Muscle of leg (tissue), 11 donors: ENCODE measurements around the gene ZNF683. TPM values are rescaled to one million over a fixed set of nuclear protein-coding genes. Genes with fewer than 3 reads are reported as not detected.

Experiments used
- DNase-seq: peaks from one replicate; pipeline ENCODE4 v3.0.0; 2013
- H3K27ac ChIP-seq: one replicate; pipeline ENCODE4 v1.5.1; 2013; ENCODE audit warnings: mild to moderate bottlenecking, low read length, control low read depth
- H3K27me3 ChIP-seq: one replicate; pipeline ENCODE4 v1.6.1; 2013; ENCODE audit warnings: low read length; ENCODE audit not compliant: control insufficient read depth, insufficient read depth
- H3K36me3 ChIP-seq: one replicate; pipeline ENCODE4 v1.6.1; 2013; ENCODE audit warnings: low read length; ENCODE audit not compliant: control insufficient read depth, insufficient read depth
- H3K4me1 ChIP-seq: one replicate; pipeline ENCODE4 v1.6.1; 2013; ENCODE audit warnings: low read length; ENCODE audit not compliant: control insufficient read depth, insufficient read depth
- H3K4me3 ChIP-seq: one replicate; pipeline ENCODE4 v1.5.1; 2013; ENCODE audit warnings: low read length, control low read depth
- H3K9me3 ChIP-seq: replicated peaks from 2 replicates; pipeline ENCODE4 v1.6.1; 2013; ENCODE audit warnings: low read depth, low read length; ENCODE audit not compliant: control insufficient read depth
- whole genome bisulfite sequencing: methylation state at CpG from one replicate; pipeline ENCODE4 v1.1.5; 2013; ENCODE audit warnings: missing lambda C conversion rate; ENCODE audit not compliant: insufficient coverage; 5-methylcytosine and 5-hydroxymethylcytosine counted together
- polyA plus RNA-seq, 8 donors: library from polyadenylated mRNA; unstranded; fragments of 120-200 nt; gene quantifications; one replicate each; pipeline versions ENCODE4 v1.2.1 to v1.2.3, GENCODE V29; 2013; ENCODE audit warnings: inconsistent platforms in 1 of 8, low replicate concordance in 1 of 8; ENCODE audit not compliant: insufficient read length in 8 of 8, insufficient read depth in 1 of 8
- total RNA-seq: library from RNA; stranded (reverse); fragments of 120-200 nt; gene quantifications from one replicate; pipeline ENCODE4 v1.2.4, GENCODE V29; 2013

ZNF683 gene
- total and polyA plus RNA-seq, 9 donors = not detected

DNA sequence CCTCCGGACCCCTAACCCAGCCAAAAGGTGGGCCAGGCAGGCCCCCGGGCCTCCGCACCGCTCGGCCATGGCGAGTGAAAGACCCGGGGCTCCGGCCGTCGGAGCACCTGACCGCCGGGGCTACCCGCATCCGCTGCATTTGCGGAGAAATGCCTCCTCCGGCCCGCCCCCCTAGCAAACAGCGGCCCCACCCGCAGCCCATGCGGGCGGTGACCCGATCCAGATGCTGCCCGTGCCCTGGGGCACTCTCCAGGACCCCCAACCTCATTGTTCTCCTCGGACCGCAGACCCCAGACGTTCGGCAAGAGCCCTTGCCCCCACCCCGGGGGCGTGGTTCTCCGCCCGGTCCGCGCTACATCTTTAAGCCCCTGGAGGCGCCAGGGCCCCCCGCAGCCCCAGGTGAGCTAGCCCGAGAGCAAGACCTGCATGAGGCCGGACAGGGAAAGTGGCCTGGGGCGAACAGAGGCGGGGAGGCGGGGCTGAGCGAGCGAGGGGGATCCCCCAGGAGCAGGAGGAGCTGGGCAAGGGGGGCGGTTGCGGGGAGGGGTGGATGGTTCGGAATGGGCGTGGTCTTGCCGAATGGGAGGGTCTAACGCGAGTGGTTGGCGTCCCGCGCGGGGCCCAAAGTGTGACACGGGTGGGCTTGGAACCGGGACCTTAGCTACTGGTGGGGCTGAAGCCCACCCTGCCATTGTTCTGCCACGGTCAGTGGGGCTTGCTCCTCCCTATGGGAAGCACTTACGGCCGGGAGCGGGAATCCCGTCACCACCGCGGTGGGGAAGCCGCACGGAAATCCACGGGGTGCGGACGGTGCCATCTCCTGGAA is 12.4 kb downstream of the ZNF683 start:
- Histone ChIP-seq H3K36me3 (no peaks in the 10 kb centered on the region), H3K27me3 (peaks cover 72% of the 10 kb centered on the region), H3K4me3 (no peak overlapping the region), H3K4me1 (peaks cover 12% of the 10 kb centered on the region), H3K9me3 (no peaks in the 10 kb centered on the region), H3K27ac (no peak overlapping the region)
- WGBS = 3% methylated on average over 59 of the region's 67 CpGs
- DNase-seq = no peak

DNA sequence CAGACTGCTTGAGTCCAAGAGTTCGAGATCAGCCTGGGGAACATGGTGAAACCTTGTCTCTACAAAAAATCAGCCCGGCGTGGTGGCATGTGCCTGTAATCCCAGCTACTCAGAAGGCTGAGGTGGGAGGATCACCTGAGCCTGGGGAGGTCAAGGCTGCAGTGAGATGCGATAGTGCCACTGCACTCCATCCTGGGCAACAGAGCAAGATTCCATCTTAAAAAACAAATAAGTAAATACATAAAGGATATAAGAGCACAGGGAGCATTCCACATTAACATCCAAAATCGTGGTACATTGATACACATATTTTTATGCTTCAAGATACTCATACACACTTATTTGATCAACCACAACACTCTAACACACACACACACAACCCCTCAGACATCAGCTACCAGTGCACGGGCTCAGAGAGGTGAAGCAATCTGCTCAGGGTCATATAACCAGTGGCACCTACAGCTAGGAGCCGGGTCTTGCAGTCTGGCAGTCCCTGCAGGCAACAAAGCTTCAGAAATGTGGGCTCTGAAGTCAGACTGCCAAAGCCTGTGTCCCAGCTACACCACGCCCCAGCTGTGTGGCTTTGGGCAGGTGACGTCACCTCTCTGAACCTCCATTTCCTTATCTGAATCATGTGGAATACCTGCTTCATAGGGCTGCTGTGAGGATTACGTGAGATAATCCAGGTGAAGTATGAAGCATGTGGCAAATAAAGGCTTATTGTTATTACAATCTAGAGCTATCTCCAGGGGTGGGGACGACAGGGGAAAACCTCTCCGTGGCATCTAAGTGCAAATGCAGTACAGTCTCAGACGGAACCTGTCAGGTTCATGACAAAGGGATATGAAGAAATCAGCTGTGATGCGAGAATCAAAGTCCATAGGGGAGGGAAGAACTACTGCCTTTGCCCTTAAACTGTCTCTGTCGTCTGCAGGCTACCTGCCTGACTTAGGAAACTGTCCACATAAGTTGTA is 13.9 kb downstream of the ZNF683 start:
- Histone ChIP-seq H3K9me3 (no peaks in the 10 kb centered on the region), H3K4me1 (peaks cover 12% of the 10 kb centered on the region), H3K27me3 (peaks cover 65% of the 10 kb centered on the region), H3K4me3 (no peak overlapping the region), H3K36me3 (no peaks in the 10 kb centered on the region), H3K27ac (no peak overlapping the region)
- WGBS = 55% methylated on average over 10 of the region's 15 CpGs
- no peak for DNase-seq

DNA sequence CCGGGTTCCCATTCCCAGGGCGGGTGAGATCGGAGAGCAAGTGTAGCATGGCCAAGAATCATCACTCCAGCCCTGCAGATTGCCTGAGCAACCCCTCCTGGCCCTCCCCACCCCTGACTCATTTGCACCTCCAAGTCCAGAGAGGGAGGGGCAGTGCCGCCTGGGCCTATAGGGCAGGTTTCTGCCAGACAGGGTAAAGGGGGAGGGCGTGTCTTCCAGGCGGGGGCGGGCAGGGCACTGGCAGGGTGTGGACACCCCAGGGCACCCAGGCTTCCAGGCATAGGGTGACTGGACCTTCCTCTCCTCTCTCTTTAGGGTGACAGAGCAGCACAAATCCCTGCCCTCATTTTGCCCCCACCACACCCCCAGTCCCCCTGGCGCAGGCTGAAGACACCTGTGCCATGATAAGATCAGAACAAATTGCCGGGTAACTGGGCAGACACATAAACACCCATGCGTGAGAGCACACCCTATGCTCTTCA is 15.4 kb downstream of the ZNF683 start:
- H3K27me3 ChIP-seq = peaks cover 63% of the 10 kb centered on the region
- no peaks in the 10 kb centered on the region for H3K9me3 ChIP-seq
- 93% methylated on average over 3 of the region's 10 CpGs for WGBS

DNA sequence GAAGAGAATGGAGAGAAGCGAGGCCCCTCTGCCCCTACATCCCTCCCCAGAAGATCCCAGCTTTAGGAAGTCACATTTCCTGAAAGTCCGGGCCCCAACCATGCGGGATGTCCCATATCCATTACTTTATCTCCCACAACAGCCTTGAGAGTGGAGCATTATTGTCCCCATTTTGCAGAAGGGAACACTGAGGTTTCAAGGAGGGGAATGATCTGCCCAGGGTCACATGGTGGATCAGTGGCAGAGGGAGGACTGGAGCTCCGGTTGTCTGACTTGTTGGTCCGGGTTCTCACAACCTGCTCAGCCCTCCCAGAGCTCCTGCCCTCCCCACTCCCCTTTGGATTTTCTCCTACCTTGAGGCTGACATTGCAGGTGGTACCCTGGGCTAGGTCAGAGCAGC is 16.4 kb downstream of the ZNF683 start:
- no CpG with 5 or more reads among the region's 5 CpGs for WGBS
- peaks cover 54% of the 10 kb centered on the region for H3K27me3 ChIP-seq
- no peak overlapping the region for H3K4me3 ChIP-seq
- DNase-seq = no peak
- H3K36me3 ChIP-seq = no peaks in the 10 kb centered on the region
- no peaks in the 10 kb centered on the region for H3K9me3 ChIP-seq
- H3K4me1 ChIP-seq = peaks cover 12% of the 10 kb centered on the region
- no peak overlapping the region for H3K27ac ChIP-seq

More for the DNA sequence above, 15.4 kb downstream of the ZNF683 start:
- Histone ChIP-seq H3K36me3 (no peaks in the 10 kb centered on the region), H3K4me3 (no peak overlapping the region), H3K27ac (no peak overlapping the region), H3K4me1 (peaks cover 12% of the 10 kb centered on the region)
- no peak for DNase-seq

DNA sequence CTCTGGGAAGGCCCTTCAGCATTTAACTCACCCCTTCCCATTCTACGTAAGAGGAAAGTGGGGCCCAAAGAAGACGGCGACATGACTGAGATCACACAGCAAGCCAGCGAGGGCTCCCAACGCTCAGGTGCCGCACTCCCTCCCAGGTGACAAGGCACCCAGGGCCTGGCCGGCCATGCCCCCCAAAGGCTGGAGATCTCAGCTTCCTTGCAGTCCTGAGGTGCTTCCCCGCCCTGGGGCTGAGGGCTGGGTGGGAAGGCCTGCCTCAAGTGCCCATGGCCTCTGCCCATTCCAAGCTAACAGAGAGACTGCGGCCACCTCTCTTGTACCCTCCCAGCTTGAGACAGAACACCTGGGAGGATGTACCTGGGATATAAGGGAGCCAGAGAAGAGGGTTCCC is 17.6 kb downstream of the ZNF683 start:
- H3K4me3 ChIP-seq = no peak overlapping the region
- H3K4me1 ChIP-seq = peaks cover 3% of the 10 kb centered on the region

GRCh38 chr1:26353976-26354820 is 18.4 kb downstream of the ZNF683 start, which contains the start of gene CRYBG2:
CRYBG2 (minus strand) TSS chr1:26354130; CDS start chr1:26346657, 7,473 bp downstream.
- no peaks in the 10 kb centered on the region for H3K9me3 ChIP-seq
- H3K4me3 ChIP-seq = no peak within 1 kb of the TSS
- no peak within 1 kb of the TSS for H3K27ac ChIP-seq
- WGBS = 67% methylated on average over 11 of the region's 21 CpGs
- no peak for DNase-seq
- H3K36me3 ChIP-seq = no peaks in the 10 kb centered on the region
- peaks cover 34% of the 10 kb centered on the region for H3K27me3 ChIP-seq
- no peaks in the 10 kb centered on the region for H3K4me1 ChIP-seq

More for the DNA sequence above, 17.6 kb downstream of the ZNF683 start:
- WGBS = 100% methylated on average over 1 of the region's 9 CpGs
- Histone ChIP-seq H3K27ac (no peak overlapping the region), H3K27me3 (peaks cover 42% of the 10 kb centered on the region), H3K36me3 (no peaks in the 10 kb centered on the region), H3K9me3 (no peaks in the 10 kb centered on the region)
- no peak for DNase-seq

- Histone ChIP-seq H3K9me3 (no peaks in the 10 kb centered on the region), H3K36me3 (no peaks in the 10 kb centered on the region), H3K27me3 (peaks cover 26% of the 10 kb centered on the region), H3K4me3 (no peak overlapping the region), H3K4me1 (no peaks in the 10 kb centered on the region), H3K27ac (no peak overlapping the region)
- no peak for DNase-seq
- 40% methylated on average over 2 of the region's 4 CpGs for WGBS
Observed at GRCh38 chr1:26353210-26353859, 19.2 kb downstream of the ZNF683 start.

GRCh38 chr1:26352338-26352679 is 20.2 kb downstream of the ZNF683 start:
- Histone ChIP-seq H3K4me1 (no peaks in the 10 kb centered on the region), H3K4me3 (no peak overlapping the region), H3K36me3 (no peaks in the 10 kb centered on the region), H3K9me3 (no peaks in the 10 kb centered on the region), H3K27me3 (peaks cover 17% of the 10 kb centered on the region), H3K27ac (no peak overlapping the region)
- WGBS = 71% methylated on average over 1 of the region's 5 CpGs
- no peak for DNase-seq

DNA sequence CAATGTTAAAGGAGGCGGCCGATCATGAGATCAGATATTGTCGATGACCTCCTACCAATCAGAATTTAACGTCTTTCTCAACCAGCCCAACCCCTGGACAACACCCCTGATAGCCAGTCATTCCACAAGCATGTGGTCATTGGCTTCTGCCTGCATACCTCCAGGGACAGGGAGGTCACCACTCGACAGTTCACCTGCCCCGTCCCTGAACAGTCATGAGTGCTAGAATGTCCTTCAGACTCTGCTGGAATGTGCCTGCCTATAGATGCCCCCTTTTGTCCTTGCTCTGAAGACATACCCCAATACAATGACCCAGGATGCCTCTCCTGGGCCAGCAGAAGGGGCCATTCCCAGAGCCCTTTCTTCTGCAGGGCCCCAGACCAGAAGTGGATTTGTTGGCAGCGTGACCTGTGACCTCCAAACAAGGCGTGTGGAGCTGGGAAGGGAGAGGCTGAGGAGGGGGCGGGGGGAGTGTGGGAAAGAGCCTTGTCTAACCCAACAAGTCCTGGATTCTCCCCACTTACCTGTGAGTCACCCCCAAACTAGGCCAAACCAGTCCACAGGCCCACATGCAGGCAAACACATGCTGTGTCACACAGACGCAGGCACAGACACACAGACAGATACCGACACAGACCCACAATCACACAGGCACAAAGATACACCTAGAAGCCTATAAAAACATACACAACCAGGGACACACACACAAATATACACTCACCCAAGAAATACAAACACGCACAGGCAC is 20.8 kb downstream of the ZNF683 start:
- Histone ChIP-seq H3K27me3 (peaks cover 12% of the 10 kb centered on the region), H3K36me3 (no peaks in the 10 kb centered on the region), H3K27ac (no peak overlapping the region), H3K4me3 (no peak overlapping the region), H3K9me3 (no peaks in the 10 kb centered on the region), H3K4me1 (no peaks in the 10 kb centered on the region)
- 75% methylated on average over 8 of the region's 12 CpGs for WGBS
- DNase-seq = no peak
